ENCODE measurements around the gene TEKT3. TPM values are rescaled to one million over a fixed set of nuclear protein-coding genes. Genes with fewer than 3 reads are reported as not detected.
A peak's percentile ranks its signal among the peaks of the same experiment; 100 is the strongest.

The TEKT3 gene
- polyA plus RNA-seq, 5 donors = 3.0 to 4.4 (median 3.5) TPM

DNA sequence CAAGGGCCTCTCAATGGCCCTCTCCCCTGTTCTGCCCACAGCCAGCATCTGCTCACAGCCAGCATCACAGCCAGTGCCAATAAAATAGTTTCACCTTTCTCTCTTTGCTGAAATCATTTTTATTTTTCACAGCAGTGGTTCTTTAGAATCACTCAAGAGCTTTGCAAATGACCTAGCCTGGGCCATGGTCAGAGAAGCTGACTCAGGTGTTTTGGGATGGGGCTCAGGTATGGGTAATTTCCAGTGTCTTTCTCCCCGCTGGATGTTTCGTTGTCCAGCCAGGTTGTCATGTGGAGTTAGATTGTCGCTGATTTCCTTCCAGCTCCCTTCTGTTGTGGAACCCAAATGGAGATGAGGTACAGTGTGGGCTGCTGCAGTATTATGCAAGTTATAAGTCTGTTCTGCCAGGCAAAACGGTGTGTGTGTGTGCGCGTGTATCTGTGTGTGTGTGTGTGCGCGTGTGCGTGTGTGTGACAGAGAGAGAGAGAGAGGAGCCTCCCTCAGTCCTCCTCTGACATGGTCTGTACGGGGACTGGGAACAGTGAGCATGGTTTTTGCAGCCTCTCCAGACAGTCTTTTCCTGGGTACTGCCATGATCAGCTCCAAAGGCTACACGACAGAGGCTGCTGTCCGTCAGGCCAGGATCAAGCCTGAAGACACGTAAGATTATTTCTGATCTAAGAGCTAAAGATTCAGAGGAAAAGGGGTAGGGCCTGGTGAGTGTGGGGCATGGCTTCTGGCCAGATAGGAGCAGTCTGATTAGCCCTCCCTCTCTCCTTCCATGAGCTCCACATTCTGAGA lies 74.9 kb downstream of the TEKT3 start:
- DNase-seq = no peak

DNA sequence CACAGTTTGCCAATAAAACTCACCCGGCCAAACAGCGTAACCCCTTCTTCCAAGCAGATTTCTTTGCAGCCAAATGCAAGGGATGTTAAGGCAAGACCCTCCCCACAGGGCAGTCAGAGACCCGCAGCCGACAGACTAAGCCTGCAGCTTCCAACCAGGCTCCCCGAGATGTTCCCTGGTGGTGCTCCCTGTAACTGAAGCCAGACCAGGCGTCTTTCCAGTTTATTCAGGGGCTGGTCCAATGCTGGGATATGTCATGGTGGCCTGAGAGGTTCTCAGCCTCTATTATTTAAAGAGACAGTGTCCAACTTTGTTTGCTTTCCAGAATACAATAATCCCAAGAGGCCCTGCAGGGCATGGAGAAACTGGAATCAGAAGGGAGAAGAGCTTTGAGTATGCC lies 76.3 kb downstream of the TEKT3 start, which contains the start of gene PMP22:
Gene PMP22, minus strand, starts transcription at position 196 of the 400 bp plus-strand sequence. CDS start 4,599 bp downstream, outside the sequence.
- no peak for DNase-seq

DNA sequence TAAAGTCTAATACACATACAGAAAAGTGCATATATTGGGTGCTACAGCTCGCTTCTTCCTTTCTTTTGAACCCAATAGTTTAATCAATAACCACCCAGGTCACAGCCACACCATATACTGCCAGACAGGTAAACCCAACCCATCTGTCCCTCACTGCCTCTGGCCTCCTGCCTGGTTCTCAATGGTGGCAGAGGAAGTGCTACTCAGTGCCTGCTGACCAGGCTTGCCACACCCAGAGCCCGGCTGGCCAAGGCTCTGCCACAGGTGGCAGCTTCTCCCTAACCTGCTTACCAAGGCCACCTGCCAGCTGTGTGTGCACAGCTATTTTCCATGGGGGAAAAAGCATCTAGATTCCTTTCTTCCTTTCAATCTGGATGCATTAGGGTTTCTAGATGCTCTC lies 76.9 kb downstream of the TEKT3 start:
- DNase-seq = no peak

- DNase-seq = no peak
Measured at GRCh38 chr17:15263680-15264079, 77.7 kb downstream of the TEKT3 start.

GRCh38 chr17:15263206-15263579 lies 78.2 kb downstream of the TEKT3 start:
- DNase-seq = peak; percentile 55 to 60

DNA sequence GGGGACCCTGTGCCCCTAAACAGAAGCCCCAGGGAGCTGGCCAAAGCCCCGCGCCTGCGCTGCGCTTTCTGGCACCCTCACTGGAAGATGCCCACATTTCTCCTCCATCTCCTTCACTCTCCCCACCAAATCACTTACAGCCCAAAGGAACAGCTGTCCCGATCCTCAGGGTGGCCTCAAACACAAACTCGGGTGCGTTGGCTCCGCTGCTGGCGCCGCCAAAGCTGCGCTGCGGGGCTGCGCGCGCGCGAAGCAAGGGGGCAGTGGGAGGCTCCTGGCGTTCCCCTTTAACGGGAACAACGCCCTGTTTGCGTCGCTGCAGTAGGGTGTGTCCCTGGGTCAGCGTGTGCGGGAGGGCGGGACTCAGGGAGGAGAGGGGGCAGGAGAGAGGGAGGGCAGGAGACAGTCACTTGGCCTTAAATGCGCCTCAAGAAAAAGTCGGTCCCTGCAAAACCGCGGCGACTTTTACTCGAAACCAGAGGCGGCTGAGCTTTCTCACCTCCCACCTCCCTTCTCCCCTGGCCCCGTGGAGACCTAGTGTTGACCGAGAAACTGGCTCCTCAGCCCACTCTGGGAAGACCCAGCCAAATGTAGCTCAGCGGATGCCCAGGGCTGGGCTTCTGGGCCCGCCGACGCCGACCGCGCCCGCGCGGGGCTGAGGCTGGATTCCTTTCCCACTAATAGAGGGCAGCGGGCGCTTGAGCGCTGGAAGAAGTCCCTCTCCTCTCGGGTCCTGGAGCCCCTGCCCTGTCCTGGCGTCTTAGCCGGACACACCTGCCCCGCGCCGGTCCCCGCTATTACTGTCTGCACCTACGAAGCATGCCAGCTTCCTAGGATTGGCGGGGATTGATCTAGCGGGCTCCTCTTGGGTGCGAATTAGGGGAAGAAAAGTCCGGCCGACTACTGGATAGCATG lies 78.8 kb downstream of the TEKT3 start:
- peak; percentile 90 to 92 for DNase-seq

DNA sequence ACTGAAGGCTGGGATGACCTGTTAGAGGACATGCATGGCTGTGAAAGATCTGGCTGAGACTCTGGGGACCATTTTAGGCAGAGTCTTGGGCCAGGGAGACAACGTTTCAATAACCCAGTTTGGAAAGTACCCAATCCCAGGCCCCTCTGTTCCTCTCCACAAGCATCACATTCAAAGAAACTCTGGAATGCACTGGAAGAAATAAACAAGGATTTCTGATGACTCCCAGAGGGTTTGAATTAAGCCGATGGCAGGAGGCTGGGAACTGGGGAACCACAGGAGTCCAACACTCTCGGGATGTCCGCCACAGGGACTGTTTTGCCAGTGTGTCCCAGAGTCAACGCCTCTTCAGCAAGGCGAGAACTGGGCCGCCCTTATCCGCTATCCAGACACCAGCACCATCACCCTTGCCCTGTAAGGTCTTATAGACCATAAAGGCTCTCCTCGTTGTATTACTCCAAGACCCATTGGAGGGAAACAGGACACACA lies 79.6 kb downstream of the TEKT3 start:
- peak in 1 of 2 donors; percentile 37 for DNase-seq

- peak; percentile 51 to 60 for DNase-seq
Measured at GRCh38 chr17:15261258-15261801, 80.1 kb downstream of the TEKT3 start.

- peak; percentile 90 to 92 for DNase-seq
Measured at GRCh38 chr17:15260376-15261257, 80.8 kb downstream of the TEKT3 start.

GRCh38 chr17:15257796-15258512 lies 83.4 kb downstream of the TEKT3 start:
- DNase-seq = no peak

GRCh38 chr17:15257258-15257788 lies 84.1 kb downstream of the TEKT3 start:
- DNase-seq = peak; percentile 73 to 81

GRCh38 chr17:15256689-15257088 lies 84.7 kb downstream of the TEKT3 start:
- no peak for DNase-seq

DNA sequence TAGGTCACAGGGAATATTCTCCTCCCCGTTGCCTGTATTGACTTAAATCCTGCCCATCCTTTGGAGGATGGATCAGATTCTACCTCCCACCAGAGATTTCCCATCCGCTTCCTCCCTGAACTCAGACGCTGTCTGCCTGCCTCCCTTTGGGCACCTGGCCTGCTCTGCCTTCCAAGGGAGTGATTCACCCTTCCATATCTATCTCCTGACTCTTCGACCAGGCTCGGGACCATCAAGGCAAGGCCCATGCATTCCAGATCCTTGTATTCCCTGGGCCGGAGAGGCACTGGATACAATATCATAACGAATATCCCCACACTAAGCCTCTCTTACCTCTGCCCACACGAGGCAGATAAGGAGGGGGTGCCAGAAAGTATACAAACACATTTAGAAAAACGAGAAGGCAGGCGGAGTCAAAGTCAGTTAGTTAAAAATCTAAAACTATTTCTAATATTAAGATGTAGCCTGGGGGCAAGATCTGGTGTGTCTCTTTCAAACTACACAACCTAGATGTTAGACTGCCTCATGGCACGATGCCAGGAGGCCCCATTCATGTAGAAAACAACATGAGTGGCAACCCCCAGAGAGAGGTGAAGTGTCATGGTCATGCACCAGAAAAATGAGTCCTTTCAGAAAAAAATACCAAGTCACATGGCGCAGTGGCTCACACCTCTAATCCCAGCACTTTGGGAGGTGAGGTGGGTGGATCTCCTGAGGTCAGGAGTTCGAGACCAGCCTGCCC lies 85.5 kb downstream of the TEKT3 start:
- no peak for DNase-seq

Other genes starting within 250 kb of the TEKT3 start
- gene PMP22, start 76.3 kb downstream of the TEKT3 start, polyA plus RNA-seq (ENCODE audit: insufficient read depth in 1 of 5, insufficient read length in 5 of 5, low replicate concordance in 1 of 5) = 100 to 1,000 TPM; 136 to 157 (median 139) TPM
- gene CDRT4, start 126.0 kb upstream of the TEKT3 start, polyA plus RNA-seq (ENCODE audit: insufficient read depth in 1 of 5, insufficient read length in 5 of 5, low replicate concordance in 1 of 5) = 10 to 100 TPM; 14.4 to 28.2 (median 17.2) TPM
- gene TVP23C, start 221.9 kb upstream of the TEKT3 start, polyA plus RNA-seq (ENCODE audit: insufficient read depth in 1 of 5, insufficient read length in 5 of 5, low replicate concordance in 1 of 5) = 10 to 100 TPM; 15.2 to 38.3 (median 25.6) TPM

All from right lung (tissue), 5 donors.